LNCaP clone FGC (cell line): ENCODE measurements around the gene ATR.

Experiments used
- DNase-seq: peaks from one replicate; pipeline ENCODE4 v3.0.0-alpha.2; 2011; ENCODE audit warnings: low read depth
- H3K4me3 ChIP-seq: 2 replicates; pipeline ENCODE4 v1.5.1; 2011; ENCODE audit warnings: mild to moderate bottlenecking, low read depth, low read length, control low read depth
- CTCF ChIP-seq: IDR thresholded peaks from 2 replicates; pipeline ENCODE4 v1.5.1; 2012; ENCODE audit warnings: mild to moderate bottlenecking; ENCODE audit not compliant: control insufficient read depth, insufficient read depth; ENCODE audit errors: extremely low read depth

Gene ATR

GRCh38 chr3:142481196-142481595 is 97.3 kb downstream of the ATR start:
- no peak overlapping the region for H3K4me3 ChIP-seq
- DNase-seq: no peak
- TF ChIP-seq CTCF: no peak

- no peak for DNase-seq
- no peak overlapping the region for H3K4me3 ChIP-seq
- TF ChIP-seq CTCF: no peak
Measured at GRCh38 chr3:142470826-142471225, 107.7 kb downstream of the ATR start.

DNA sequence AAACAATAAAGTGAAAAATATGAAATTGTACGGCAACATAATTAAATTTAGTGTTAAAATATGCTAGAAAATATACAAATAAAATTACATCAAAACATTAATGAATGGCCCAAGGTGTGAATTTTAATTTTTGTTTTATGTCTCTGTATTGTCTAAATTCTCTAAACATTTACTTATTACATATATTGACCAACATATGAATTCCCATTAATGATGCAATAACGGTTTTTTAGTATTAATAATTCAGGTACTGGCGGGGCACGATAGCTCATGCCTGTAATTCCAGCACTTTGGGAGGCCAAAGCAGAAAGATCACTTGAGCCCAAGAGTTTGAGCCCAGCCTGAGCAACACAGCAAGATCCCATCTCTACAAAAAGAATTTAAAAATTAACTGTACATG is 110.1 kb downstream of the ATR start:
- H3K4me3 ChIP-seq: no peak overlapping the region
- DNase-seq: no peak
- no peak for TF ChIP-seq CTCF

DNA sequence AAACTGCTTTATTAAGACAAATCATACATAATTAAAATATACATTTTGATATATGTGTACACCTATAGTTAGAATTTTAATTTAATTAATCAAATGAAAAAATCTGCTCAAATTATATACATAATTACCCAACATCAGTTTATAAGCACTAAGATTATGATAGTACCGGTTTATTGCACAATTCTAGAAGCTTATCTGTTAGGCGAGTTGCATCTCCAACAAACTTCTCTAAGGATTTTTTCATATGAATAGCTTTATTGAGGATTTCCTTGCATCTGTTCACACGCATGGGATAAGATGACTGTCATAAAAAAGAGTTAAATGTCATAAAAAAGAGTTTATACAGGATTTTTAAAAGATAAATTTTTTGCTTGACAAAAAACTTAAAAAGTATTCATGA is 110.8 kb downstream of the ATR start:
- H3K4me3 ChIP-seq: no peak overlapping the region
- TF ChIP-seq CTCF: no peak
- DNase-seq: no peak

DNA sequence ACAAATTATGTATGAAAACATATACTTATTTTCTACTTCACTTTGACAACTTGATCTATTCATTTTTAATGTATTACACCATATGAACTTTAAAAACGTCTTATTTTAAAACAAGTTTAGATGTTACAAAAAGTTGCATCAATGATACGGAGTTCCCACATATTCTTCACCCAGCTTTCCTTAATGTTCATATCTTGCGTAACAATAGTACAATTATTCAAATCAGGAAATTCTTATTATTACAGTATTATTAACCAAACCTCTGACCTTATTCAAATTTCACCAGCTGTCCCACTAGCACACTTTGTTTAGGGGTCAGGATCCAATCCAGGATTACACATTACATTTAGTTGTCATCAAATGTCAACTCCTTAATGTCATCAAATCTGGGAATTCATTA is 117.8 kb downstream of the ATR start:
- H3K4me3 ChIP-seq: no peak overlapping the region
- no peak for DNase-seq
- no peak for TF ChIP-seq CTCF

DNA sequence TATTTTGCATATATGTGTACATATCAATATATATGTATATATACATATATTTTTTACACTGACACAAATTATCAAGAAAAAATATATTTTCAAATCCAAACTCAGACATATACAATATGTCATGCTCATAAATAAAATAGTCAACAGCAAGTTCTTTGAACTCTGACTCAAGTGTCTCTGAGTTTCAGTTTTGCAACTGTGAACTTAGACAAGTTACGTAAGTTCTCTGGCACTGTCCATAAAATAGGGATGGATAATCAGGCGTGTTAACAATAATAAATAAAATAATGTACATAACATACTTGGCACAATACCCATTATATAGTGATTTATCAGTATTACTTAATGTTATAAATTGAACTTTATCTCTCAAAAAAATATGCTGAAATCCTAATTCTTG is 118.6 kb downstream of the ATR start:
- no peak for TF ChIP-seq CTCF
- DNase-seq: no peak
- no peak overlapping the region for H3K4me3 ChIP-seq

- H3K4me3 ChIP-seq: no peak overlapping the region
- no peak for TF ChIP-seq CTCF
- no peak for DNase-seq
Measured at GRCh38 chr3:142459096-142459495, 119.4 kb downstream of the ATR start.
